NCI-H524 treated with DMSO at 0.1 percent for 48 hours (cell line): ENCODE results near the gene PHETA2.

Source experiments
- DNase-seq: peaks from one replicate; lab custom pipeline; 2025; lab: John Stamatoyannopoulos, UW

PHETA2 gene, protein sequence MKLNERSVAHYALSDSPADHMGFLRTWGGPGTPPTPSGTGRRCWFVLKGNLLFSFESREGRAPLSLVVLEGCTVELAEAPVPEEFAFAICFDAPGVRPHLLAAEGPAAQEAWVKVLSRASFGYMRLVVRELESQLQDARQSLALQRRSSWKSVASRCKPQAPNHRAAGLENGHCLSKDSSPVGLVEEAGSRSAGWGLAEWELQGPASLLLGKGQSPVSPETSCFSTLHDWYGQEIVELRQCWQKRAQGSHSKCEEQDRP

DNA sequence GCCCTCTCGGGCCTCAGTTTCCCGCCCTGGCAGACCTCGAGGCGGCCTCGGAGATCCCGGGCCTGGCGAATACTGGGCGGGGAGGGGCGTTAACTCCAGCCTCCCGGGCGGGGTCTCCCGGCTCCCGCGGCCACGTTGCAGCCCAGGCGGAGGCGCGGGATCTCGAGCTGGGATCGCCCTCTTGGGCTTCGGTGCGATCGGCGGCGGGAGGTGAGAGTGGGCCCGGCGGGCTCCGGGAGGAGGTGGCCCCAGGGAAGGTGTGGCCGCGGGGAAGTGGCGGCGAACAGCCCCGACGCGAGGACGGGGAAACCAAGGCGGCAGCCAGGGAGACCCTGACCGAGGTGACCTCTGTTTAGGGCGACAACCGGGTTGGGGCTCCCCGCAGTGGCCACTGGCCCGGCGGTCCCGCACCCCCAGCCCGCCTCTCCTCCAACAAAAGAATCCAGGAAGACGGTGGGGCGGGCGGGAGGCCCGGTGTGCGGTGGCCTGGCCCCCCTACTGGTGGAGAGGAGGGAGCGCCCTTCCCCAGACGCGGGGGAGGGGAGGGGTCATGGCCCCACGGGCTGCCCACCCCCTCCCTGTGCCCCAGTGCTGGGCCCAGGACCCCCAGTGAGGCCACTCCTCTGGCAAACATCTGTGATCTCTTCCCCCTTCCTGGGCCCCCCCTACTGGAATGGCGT is at the start of gene PHETA2:
PHETA2 (plus strand) TSS at position 117 of the 680 bp plus-strand sequence. CDS start 3,046 bp downstream, outside the sequence.
- DNase-seq = no peak

DNA sequence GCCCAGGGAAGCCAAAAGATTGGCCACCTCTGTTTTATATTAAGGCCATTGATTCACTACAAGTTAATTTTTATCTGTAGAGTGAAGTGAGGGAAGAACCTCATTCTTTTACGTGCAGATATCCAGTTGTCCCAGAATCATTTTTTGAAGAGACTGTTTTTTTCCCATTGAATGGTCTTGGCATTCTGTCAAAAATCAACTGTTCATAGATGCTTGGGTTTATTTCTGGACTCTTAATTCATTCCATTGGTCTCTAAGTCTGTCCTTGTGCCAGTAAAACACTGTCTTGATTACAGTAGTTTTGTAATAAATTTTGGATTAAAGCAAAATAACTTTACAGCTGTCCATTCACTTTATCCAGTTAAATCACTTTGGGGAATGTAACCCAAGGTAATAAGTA is 48.6 kb upstream of the PHETA2 start:
- no peak for DNase-seq

DNA sequence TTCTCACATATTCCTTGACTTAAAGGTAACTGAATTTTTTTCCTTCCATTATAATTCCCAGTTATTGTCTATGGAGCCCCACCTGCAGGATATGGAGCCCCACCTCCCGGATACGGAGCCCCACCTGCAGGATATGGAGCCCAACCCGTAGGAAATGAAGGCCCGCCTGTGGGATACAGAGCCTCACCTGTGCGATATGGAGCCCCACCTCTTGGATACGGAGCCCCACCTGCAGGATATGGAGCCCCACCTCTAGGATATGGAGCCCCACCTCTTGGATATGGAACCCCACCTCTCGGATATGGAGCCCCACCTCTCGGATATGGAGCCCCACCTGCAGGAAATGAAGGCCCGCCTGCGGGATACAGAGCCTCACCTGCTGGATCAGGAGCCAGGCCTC is 47.3 kb upstream of the PHETA2 start:
- DNase-seq = no peak

DNA sequence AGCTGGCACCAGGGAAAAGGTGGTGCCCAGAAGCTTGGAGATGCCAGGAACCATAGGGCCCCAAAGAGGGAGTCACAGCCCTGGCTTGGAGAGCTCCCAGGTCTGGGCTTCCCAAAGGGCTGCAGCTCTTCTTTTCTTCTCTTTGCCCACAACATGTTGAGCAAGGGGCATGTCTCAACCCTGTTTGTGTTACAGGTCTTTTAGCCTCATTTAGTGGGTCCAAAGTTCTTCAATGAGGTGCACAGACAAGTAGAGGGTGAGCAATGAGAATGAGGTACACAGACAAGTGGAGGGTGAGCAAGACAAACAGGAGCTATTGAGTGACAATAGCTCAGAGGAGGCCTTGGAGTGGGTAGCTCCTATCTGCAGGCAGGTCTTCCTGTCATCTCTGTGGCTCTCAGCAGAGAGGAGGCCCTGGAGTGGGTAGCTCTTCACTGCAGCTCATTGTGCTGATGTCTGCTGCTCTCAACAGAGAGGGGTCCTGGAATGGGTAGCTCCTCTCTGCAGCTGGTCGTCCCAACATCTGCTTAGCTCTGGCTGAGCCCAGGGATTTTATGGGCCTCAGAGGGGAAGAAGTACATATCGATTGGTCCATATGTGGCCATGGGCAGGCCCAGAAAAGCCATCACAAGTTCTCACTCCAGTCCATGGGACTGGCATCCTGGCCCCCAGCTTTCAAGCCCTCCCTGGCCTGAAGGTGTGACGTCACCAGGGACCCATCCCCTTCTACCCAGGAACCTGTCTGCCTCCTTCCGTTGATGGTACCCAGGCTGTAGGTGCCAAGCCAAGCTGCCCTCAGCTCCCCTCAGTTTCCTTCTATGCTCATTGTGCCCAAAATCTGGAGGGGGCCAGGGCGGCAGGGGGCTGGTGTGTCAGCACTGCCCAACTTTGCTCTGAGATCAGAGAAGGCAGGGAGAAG is 40.5 kb upstream of the PHETA2 start:
- no peak for DNase-seq

DNA sequence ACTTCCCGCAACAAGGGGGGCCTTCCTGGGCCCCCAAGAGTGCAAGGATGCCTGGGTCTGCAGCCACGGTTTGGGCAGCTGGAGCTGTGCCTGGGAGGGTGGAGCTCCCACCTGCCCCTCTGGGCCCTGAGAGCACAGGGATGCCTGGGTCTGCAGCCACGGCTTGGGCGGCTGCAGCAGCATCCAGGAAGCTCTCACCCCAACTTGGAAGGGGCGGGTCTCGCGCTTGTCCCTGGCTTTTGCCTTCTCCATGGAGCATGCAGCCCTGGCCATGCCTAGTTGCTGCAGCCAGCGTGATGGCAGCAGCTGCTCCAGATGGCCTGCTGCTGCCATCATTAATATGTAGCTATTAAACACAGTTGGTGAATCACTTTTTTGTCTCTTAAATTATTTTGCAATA is 38.8 kb upstream of the PHETA2 start:
- no peak for DNase-seq

DNA sequence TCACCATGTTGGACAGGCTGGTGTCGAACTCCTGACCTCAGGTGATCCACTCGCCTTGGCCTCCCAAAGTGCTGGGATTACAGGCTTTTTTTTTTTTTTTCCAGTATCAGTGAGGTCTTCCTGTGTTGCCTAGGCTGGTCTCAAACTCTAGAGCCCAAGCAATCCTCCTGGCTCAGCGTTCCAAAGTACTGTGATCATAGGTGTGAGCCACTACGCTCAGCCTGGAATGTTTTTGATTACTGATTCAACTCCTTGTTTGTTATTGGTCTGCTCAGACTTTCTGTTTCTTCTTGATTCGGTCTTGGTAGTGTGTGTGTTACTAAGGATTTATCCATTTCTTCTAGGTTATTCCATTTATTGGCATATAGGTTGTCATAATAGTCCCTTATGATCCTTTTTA is 34.8 kb upstream of the PHETA2 start:
- DNase-seq = no peak

DNA sequence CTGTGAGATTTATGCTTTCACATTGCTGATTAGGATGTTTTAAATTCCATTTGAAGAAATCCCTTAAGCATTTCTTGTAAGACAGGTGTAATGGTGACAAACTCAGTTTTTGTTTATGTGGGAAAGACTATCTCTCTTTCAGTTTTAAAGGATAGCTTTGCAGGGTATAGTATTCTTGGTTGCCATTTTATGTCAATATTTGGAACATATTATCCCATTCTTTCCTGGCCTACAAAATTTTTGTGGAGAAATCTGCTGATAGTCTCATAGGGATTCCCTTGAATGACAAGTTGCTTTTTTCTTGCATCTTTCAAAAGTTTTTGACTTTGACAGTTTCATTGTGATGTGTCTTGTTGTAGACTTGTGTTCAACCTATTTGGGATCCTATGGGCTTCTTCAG is 32.3 kb upstream of the PHETA2 start:
- DNase-seq = no peak

- DNase-seq = no peak
Measured at GRCh38 chr22:42050641-42051180, 23.3 kb upstream of the PHETA2 start.

GRCh38 chr22:42052765-42053164 is 21.3 kb upstream of the PHETA2 start:
- no peak for DNase-seq

GRCh38 chr22:42056757-42057511 is 17.1 kb upstream of the PHETA2 start:
- DNase-seq = no peak

GRCh38 chr22:42060489-42060888 is 13.6 kb upstream of the PHETA2 start:
- DNase-seq = no peak

DNA sequence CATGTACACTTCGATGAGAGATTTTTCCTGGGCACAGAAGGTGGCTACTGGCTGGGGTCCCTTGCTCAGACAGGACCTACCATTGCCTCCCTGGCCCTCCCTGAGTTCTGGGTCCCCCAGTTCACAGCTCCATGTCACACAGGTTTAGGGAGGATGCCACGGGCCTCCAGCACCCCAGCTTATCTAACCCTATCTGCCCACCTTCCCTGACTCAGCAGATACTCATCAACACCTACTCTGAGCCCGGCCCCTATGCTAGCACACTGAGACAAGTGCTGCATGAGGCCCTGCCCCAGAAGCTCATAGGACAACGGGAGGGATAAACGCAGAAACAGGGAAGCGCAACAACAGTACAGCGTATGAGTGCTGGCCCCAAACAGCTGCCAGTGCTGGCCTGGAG is 13.0 kb upstream of the PHETA2 start:
- DNase-seq = no peak

DNA sequence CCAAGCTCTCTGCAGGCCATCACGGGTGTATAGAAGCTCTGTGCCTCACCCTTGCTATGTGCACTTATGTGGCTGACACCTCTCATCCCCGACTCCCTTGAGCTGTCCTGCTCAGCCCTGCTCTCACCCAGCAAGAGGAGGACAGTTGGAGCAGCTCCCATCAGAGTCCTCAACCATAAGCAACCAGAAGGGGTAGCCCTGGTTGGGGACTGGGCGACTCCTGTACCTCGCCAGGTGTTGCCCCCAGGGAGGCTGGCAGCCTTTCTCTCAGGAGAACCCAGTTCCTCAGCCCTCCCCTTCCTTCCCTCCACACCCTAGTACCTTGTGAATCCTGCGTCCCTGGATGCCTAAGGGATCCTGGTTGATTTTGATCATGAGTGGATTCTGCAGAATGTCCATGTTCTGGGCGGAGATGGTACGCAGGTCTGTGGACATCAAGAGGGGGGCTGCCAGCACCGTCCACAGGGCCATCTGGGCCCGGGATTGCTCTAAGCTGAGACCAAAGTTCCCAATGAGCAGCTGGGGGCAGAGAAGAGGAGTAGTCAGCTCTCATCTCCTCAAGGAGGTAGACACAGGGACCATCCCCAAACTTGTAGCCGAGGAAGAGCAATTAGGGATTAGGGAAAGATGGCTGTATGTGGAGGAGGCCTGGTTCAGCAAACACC is 11.4 kb upstream of the PHETA2 start:
- DNase-seq = no peak

DNA sequence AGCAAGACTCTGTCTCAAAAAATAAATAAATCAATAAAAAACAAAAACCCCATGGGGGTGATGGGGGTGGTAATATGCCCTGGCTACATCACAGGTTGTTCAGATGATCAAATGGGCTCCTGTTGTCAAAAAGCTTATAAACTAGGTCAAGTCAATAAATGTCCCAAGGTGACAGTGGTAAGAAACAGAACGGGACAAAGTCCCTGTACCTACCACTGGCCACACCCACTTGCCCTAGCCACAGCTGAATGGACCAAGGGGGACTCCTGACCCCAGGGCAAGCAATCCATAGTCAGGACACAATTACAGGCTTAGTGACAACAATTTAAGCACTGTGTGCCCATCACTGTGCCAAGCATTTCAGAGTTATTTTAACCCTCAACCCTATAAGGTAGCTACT is 9.4 kb upstream of the PHETA2 start:
- no peak for DNase-seq

DNA sequence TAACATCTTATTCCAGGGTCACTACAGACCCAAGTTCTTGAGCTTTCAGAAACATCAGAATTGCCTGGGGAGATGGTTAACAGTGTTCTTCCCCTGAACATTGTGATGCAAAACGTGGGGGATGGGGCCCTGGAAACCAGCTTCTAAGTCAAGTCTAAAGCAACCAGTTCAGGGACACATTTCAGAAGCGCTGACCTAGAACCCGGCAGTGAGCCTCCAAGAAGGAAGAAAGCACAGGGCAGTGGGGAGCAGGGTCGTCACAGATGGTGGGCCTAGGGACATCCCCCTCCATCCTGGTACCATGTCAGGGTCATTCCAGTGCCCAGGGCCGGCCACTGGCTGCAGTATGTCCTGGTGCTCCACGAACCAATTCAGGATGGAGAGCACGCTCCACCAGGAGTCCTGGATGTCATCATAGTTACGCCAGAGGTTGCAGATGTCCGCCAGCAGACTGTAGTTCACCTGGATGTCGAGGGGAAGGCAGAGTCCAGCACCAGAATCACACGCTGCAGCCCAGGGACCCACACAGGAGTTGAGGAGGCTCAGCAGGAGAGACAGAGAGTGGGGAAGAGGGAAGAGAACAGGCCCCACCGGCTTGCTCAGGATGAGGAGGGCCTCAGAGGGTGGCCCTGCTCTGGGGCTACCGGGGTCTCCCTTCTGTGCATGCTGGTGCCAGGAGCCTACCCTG is 8.5 kb upstream of the PHETA2 start:
- no peak for DNase-seq

GRCh38 chr22:42066126-42066761 is 7.8 kb upstream of the PHETA2 start:
- DNase-seq = no peak

DNA sequence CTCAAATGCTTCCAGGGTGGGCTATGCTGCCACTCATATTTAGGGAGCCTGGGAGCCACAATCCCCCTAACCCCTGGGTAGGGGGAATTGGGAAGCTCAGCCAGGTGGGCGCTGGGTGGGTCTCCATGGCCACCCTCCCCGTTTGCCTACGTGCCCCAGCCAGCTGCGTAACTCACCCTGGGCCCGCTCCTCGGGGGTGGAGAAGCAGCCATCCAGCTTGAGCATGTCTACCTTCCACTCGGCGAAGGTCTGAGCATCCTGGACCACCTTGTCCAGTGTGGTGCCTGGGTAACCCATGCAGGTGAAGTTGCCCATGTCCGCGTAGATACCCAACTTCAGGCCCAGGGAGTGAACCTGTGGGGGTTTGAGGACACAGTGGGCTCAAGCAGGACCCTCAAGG is 7.1 kb upstream of the PHETA2 start:
- no peak for DNase-seq

DNA sequence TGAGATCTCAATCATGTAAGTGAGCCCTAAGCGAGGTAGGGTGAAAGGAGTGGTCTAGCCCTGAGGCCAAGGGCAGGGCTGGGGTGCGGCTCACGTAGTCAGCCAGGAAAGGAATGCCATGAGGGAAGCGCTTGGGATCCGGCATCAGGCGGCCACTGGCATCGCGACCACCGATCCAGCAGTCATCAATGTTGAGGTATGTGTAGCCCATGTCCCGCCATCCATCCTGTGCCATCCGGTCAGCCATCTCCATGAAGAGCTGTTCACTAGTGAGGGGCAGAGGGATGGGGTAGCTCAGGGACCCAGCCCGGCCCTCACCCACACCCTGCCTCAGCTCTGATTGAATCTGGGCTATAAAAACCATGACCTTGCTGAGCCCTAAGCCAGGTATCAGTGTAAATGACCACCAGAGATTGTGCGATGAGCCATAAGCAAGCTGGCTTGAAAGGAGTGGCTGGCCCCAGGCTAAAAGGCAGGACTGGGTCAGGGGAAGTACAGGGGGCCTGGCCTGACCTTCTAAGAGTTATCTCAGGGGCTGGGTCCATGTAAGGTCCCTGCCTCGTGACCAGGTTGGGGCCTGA is 6.3 kb upstream of the PHETA2 start:
- no peak for DNase-seq

DNA sequence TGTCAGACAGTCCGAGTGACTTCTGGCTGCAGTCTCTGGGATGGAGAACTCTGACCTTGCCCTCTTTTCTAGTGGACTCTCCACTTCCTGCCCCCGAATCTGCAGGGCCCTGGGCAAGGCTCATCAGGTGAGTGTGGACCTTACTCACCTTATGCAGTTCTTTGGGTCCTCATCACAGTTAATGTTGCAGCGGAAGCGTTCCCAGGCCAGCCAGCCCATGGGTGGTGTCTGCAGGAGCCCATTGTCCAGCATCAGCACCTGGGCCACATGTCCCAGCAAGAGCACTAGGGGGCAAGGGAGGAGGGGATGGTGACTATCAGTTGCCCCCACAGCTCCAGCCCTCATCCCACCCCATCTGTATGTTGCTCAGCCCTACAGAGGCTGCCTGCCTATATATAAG is 5.8 kb upstream of the PHETA2 start:
- no peak for DNase-seq
